ENCODE data around the gene C15orf61. TPM values are rescaled to one million over a fixed set of nuclear protein-coding genes. Genes with fewer than 3 reads are reported as not detected.

The C15orf61 gene
- total RNA-seq, 1 donor from 2014 or later = 4.2 TPM

- Mint-ChIP-seq H3K27ac (no peak overlapping the region), H3K4me1 (peaks cover 3% of the 10 kb centered on the region)
- ATAC-seq (ENCODE audit: low read depth) = no peak
Measured at GRCh38 chr15:67570875-67571647, 50.1 kb downstream of the C15orf61 start.

GRCh38 chr15:67571648-67572415, 50.9 kb downstream of the C15orf61 start:
- H3K27ac Mint-ChIP-seq = no peak overlapping the region
- H3K27me3 Mint-ChIP-seq = no peaks in the 10 kb centered on the region
- H3K36me3 Mint-ChIP-seq (ENCODE audit: low read depth) = peaks cover 33% of the 10 kb centered on the region
- TF ChIP-seq CTCF (IDR thresholded peaks at IDR 0.05) = no peak
- no peak for ATAC-seq (ENCODE audit: low read depth)
- intact Hi-C loops (cut with micrococcal nuclease) = loop anchor here (10.0 kb wide), 1 partner anchor 637 kb away; no protein-coding TSS in a partner anchor
- H3K4me1 Mint-ChIP-seq = peaks cover 3% of the 10 kb centered on the region
- POLR2A ChIA-PET = no interaction called here
- no peaks in the 10 kb centered on the region for H3K9me3 Mint-ChIP-seq
- DNase-seq = no peak
- no peak overlapping the region for H3K4me3 Mint-ChIP-seq
- CTCF ChIA-PET = no interaction called here

More at GRCh38 chr15:67570875-67571647, 50.1 kb downstream of the C15orf61 start:
- Mint-ChIP-seq H3K27me3 (no peaks in the 10 kb centered on the region), H3K4me3 (no peak overlapping the region), H3K9me3 (no peaks in the 10 kb centered on the region), H3K36me3 (ENCODE audit: low read depth) (peaks cover 31% of the 10 kb centered on the region)
- no peak for DNase-seq
- intact Hi-C loops (cut with micrococcal nuclease) = loop anchor here (10.0 kb wide), 1 partner anchor 636 kb away; no protein-coding TSS in a partner anchor
- POLR2A ChIA-PET = no interaction called here
- no peak for TF ChIP-seq CTCF (IDR thresholded peaks at IDR 0.05)
- CTCF ChIA-PET = no interaction called here

- Mint-ChIP-seq H3K4me1 (peaks cover 3% of the 10 kb centered on the region), H3K27ac (no peak overlapping the region), H3K4me3 (no peak overlapping the region), H3K9me3 (no peaks in the 10 kb centered on the region), H3K36me3 (ENCODE audit: low read depth) (peaks cover 28% of the 10 kb centered on the region), H3K27me3 (no peaks in the 10 kb centered on the region)
- intact Hi-C loops (cut with micrococcal nuclease) = loop anchor here (10.0 kb wide), 1 partner anchor 638 kb away; no protein-coding TSS in a partner anchor
- POLR2A ChIA-PET = no interaction called here
- ATAC-seq (ENCODE audit: low read depth) (no peak), DNase-seq (no peak)
- no peak for TF ChIP-seq CTCF (IDR thresholded peaks at IDR 0.05)
- CTCF ChIA-PET = no interaction called here
Measured at GRCh38 chr15:67573194-67573593, 52.3 kb downstream of the C15orf61 start.

- DNase-seq (no peak), ATAC-seq (ENCODE audit: low read depth) (no peak)
- H3K27ac Mint-ChIP-seq = no peak overlapping the region
- no peak overlapping the region for H3K4me3 Mint-ChIP-seq
- ChIA-PET CTCF (no interaction called here), POLR2A (no interaction called here)
- intact Hi-C loops (cut with micrococcal nuclease) = loop anchor here (10.0 kb wide), 1 partner anchor 640 kb away; no protein-coding TSS in a partner anchor
- H3K27me3 Mint-ChIP-seq = no peaks in the 10 kb centered on the region
- peaks cover 18% of the 10 kb centered on the region for H3K36me3 Mint-ChIP-seq (ENCODE audit: low read depth)
- no peaks in the 10 kb centered on the region for H3K9me3 Mint-ChIP-seq
- no peak for TF ChIP-seq CTCF (IDR thresholded peaks at IDR 0.05)
- H3K4me1 Mint-ChIP-seq = peaks cover 3% of the 10 kb centered on the region
Measured at GRCh38 chr15:67575039-67575502, 54.1 kb downstream of the C15orf61 start.

GRCh38 chr15:67578020-67578600, 57.2 kb downstream of the C15orf61 start:
- POLR2A ChIA-PET = no interaction called here
- intact Hi-C loops (cut with micrococcal nuclease) = loop anchor here (10.0 kb wide), 1 partner anchor 643 kb away; no protein-coding TSS in a partner anchor
- no peak for DNase-seq
- Mint-ChIP-seq H3K36me3 (ENCODE audit: low read depth) (peaks cover 8% of the 10 kb centered on the region), H3K4me1 (peaks cover 3% of the 10 kb centered on the region), H3K27ac (no peak overlapping the region), H3K9me3 (no peaks in the 10 kb centered on the region), H3K4me3 (no peak overlapping the region), H3K27me3 (no peaks in the 10 kb centered on the region)
- CTCF ChIA-PET = no interaction called here
- no peak for ATAC-seq (ENCODE audit: low read depth)
- no peak for TF ChIP-seq CTCF (IDR thresholded peaks at IDR 0.05)
